ENCODE data around the gene EHMT2. TPM values are rescaled to one million over a fixed set of nuclear protein-coding genes. Genes with fewer than 3 reads are reported as not detected.

EHMT2 gene
- total RNA-seq, 4 donors from 2014 or later = 17.4 to 25.9 (median 20.0) TPM

Small RNAs within 50 kb of the gene (small RNA-seq; reads per million reads assigned to genes)
- gene AL645922.1 (not detected), gene SNORD48 (1,845 reads per million, percentile 99 among the genes with 10 or more reads in this experiment), gene SNORD52 (not detected)

Other genes with a start within 250 kb of the EHMT2 start
- gene BAG6, start 245.0 kb downstream of the EHMT2 start, total RNA-seq = 100 to 1,000 TPM; 137 to 231 (median 157) TPM
- 1 to 10 TPM; 2.4 to 5.0 (median 3.6) TPM for gene APOM, start 241.8 kb downstream of the EHMT2 start, total RNA-seq
- gene C6orf47, start 236.9 kb downstream of the EHMT2 start, total RNA-seq = 10 to 100 TPM; 16.8 to 24.7 (median 21.2) TPM
- 10 to 100 TPM in 3 of 4 donors, 1 to 10 TPM in 1; 7.1 to 23.6 (median 15.6) TPM for gene GPANK1, start 232.7 kb downstream of the EHMT2 start, total RNA-seq
- 100 to 1,000 TPM; 130 to 202 (median 184) TPM for gene CSNK2B, start 231.6 kb downstream of the EHMT2 start, total RNA-seq
- 10 to 100 TPM in 3 of 4 donors, 1 to 10 TPM in 1; 7.4 to 16.9 (median 11.3) TPM for gene LY6G5B, start 227.7 kb downstream of the EHMT2 start, total RNA-seq
- 1 to 10 TPM in 2 of 4 donors, under 1 TPM in 1, not detected in 1; 0.84 to 4.5 (median 1.3) TPM for gene LY6G5C, start 216.6 kb downstream of the EHMT2 start, total RNA-seq
- gene ABHD16A, start 194.4 kb downstream of the EHMT2 start, total RNA-seq = 10 to 100 TPM; 41.8 to 62.8 (median 57.4) TPM
- gene LY6G6F, start 190.8 kb downstream of the EHMT2 start, total RNA-seq = not detected
- gene LY6G6D, start 182.3 kb downstream of the EHMT2 start, total RNA-seq = not detected
- gene LY6G6C, start 176.0 kb downstream of the EHMT2 start, total RNA-seq = under 1 TPM in 1 of 4 donors, not detected in 3; 0.74 TPM
- under 1 TPM in 1 of 4 donors, not detected in 3; 0.84 TPM for gene MPIG6B, start 174.3 kb downstream of the EHMT2 start, total RNA-seq
- 100 to 1,000 TPM; 103 to 148 (median 115) TPM for gene DDAH2, start 168.4 kb downstream of the EHMT2 start, total RNA-seq
- 100 to 1,000 TPM; 244 to 443 (median 336) TPM for gene CLIC1, start 161.2 kb downstream of the EHMT2 start, total RNA-seq
- 10 to 100 TPM in 1 of 4 donors, 1 to 10 TPM in 3; 5.4 to 17.0 (median 7.3) TPM for gene MSH5, start 157.7 kb downstream of the EHMT2 start, total RNA-seq
- not detected for gene SAPCD1, start 135.0 kb downstream of the EHMT2 start, total RNA-seq
- 1 to 10 TPM in 1 of 4 donors, under 1 TPM in 2, not detected in 1; 0.36 to 1.6 (median 0.56) TPM for gene VWA7, start 120.4 kb downstream of the EHMT2 start, total RNA-seq
- 10 to 100 TPM; 31.6 to 47.0 (median 34.6) TPM for gene VARS1, start 101.9 kb downstream of the EHMT2 start, total RNA-seq
- gene LSM2, start 90.7 kb downstream of the EHMT2 start, total RNA-seq = 10 to 100 TPM; 19.8 to 35.1 (median 30.4) TPM
- gene HSPA1L, start 82.4 kb downstream of the EHMT2 start, total RNA-seq = 1 to 10 TPM in 3 of 4 donors, under 1 TPM in 1; 0.48 to 3.0 (median 1.9) TPM
- gene HSPA1A, start 82.2 kb downstream of the EHMT2 start, total RNA-seq = 1,000 to 10,000 TPM in 1 of 4 donors, 100 to 1,000 TPM in 3; 155 to 1,684 (median 309) TPM
- gene HSPA1B, start 70.0 kb downstream of the EHMT2 start, total RNA-seq = 1,000 to 10,000 TPM in 1 of 4 donors, 100 to 1,000 TPM in 3; 174 to 1,642 (median 258) TPM
- gene NEU1, start 34.9 kb downstream of the EHMT2 start, total RNA-seq = 10 to 100 TPM; 44.1 to 63.8 (median 55.2) TPM
- under 1 TPM in 3 of 4 donors, not detected in 1; 0.19 to 0.84 (median 0.38) TPM for gene SLC44A4, start 18.7 kb downstream of the EHMT2 start, total RNA-seq
- gene ZBTB12, start 4.4 kb upstream of the EHMT2 start, total RNA-seq = 1 to 10 TPM in 3 of 4 donors, under 1 TPM in 1; 0.48 to 1.9 (median 1.4) TPM
- gene C2, start 30.0 kb upstream of the EHMT2 start, total RNA-seq = 10 to 100 TPM; 30.6 to 96.1 (median 46.0) TPM
- gene CFB, start 48.4 kb upstream of the EHMT2 start, total RNA-seq = 1,000 to 10,000 TPM in 1 of 4 donors, 100 to 1,000 TPM in 2, 10 to 100 TPM in 1; 16.7 to 1,024 (median 264) TPM
- gene NELFE, start 61.3 kb upstream of the EHMT2 start, total RNA-seq = 10 to 100 TPM; 67.0 to 94.0 (median 75.0) TPM
- 10 to 100 TPM; 31.3 to 50.8 (median 44.8) TPM for gene SKIC2, start 61.5 kb upstream of the EHMT2 start, total RNA-seq
- 10 to 100 TPM; 15.6 to 19.9 (median 18.4) TPM for gene DXO, start 74.4 kb upstream of the EHMT2 start, total RNA-seq
- gene C4A, start 84.4 kb upstream of the EHMT2 start, total RNA-seq = 100 to 1,000 TPM in 3 of 4 donors, 10 to 100 TPM in 1; 16.6 to 652 (median 239) TPM
- 100 to 1,000 TPM in 3 of 4 donors, 10 to 100 TPM in 1; 15.4 to 912 (median 204) TPM for gene C4B, start 117.1 kb upstream of the EHMT2 start, total RNA-seq
- 1 to 10 TPM in 3 of 4 donors, under 1 TPM in 1; 0.63 to 5.7 (median 2.8) TPM for gene CYP21A2, start 140.7 kb upstream of the EHMT2 start, total RNA-seq
- 100 to 1,000 TPM; 129 to 311 (median 137) TPM for gene TNXB, start 211.6 kb upstream of the EHMT2 start, total RNA-seq
- 10 to 100 TPM; 23.2 to 44.3 (median 24.4) TPM for gene ATF6B, start 230.5 kb upstream of the EHMT2 start, total RNA-seq
- gene FKBPL, start 232.6 kb upstream of the EHMT2 start, total RNA-seq = 1 to 10 TPM; 2.1 to 3.9 (median 2.7) TPM